RWPE1 (cell line): ENCODE results near the gene ZYX.
"Not testable (repeated sequence)": the region's sequence is repeated elsewhere in the genome, so short reads cannot be mapped to it uniquely, and the experiment has no call there.

Experiments
- CTCF ChIA-PET: fragments of 350-600 bp; sonication (Branson Sonifier 250); formaldehyde crosslinking; extraction: SDS; loops from one replicate; lab custom pipeline; 2021; lab: Yijun Ruan, JAX
- POLR2A ChIA-PET: fragments of 400-600 bp; formaldehyde crosslinking; extraction: SDS; loops from one replicate; lab custom pipeline; 2020; ENCODE audit warnings: antibody characterized with exemption; ENCODE audit not compliant: low non-redundant PET; lab: Yijun Ruan, JAX
- DNase-seq: peaks from one replicate; pipeline ENCODE4 v3.0.0; 2012; ENCODE audit warnings: low spot score
- H3K27ac ChIP-seq: fragments of 450-650 bp; 2 replicates; pipeline ENCODE4 v1.5.1; 2017
- TF ChIP-seq, protein P1 (sequence below): fragments of 450-650 bp; conservative IDR thresholded peaks from 2 replicates; pipeline ENCODE4 v1.5.1; 2017; ENCODE audit warnings: low read depth, mild to moderate bottlenecking

The ZYX gene

DNA sequence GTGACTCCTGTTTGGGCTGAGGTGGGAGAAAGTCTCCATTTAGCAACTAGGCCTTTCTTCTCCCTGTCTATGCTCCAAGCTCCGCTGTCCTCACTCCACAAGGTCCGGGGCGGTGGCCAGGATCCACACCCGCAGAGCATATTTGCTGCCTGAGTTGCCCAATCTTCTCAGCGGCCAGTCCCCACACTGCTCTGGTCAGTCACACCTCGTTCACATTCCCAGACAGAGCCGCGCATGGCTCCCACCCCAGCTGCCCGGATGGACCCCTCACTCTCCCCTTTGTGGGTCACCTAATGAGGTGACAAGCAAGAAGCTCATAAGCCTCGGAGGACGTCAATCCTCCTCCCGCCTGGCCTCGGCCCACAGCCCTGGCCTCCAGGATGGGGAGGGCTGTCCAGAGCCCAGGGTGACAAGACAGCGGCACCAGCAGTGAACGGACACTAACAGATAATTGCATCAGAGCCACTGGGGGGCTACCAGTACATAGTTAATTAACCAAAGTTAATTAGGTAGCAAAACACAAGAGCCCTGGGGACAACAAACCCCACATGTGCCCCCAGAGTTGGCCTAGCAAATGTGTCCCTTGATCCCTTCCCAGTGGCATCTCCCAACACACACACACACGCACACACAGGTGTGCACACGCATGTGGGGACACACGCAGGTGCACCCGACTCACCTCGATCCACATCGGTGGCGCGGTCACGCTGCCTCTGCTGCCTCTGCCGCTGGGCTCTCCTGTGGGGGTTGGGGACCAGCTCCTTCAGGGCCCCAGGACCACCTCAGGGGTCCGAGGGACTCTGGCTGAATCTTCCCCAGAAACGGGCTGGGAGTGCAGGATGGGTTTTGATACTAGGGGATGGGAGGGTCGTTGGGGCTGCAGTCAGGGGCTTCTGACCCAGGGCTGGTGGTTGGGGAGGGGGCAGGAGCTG, 15.7 kb downstream of the ZYX start:
- TF ChIP-seq, protein P1, sequence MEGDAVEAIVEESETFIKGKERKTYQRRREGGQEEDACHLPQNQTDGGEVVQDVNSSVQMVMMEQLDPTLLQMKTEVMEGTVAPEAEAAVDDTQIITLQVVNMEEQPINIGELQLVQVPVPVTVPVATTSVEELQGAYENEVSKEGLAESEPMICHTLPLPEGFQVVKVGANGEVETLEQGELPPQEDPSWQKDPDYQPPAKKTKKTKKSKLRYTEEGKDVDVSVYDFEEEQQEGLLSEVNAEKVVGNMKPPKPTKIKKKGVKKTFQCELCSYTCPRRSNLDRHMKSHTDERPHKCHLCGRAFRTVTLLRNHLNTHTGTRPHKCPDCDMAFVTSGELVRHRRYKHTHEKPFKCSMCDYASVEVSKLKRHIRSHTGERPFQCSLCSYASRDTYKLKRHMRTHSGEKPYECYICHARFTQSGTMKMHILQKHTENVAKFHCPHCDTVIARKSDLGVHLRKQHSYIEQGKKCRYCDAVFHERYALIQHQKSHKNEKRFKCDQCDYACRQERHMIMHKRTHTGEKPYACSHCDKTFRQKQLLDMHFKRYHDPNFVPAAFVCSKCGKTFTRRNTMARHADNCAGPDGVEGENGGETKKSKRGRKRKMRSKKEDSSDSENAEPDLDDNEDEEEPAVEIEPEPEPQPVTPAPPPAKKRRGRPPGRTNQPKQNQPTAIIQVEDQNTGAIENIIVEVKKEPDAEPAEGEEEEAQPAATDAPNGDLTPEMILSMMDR, result no peak
- ChIA-PET CTCF (no interaction called here), POLR2A (no interaction called here)
- DNase-seq, result no peak
- H3K27ac ChIP-seq, result no peak overlapping the region

DNA sequence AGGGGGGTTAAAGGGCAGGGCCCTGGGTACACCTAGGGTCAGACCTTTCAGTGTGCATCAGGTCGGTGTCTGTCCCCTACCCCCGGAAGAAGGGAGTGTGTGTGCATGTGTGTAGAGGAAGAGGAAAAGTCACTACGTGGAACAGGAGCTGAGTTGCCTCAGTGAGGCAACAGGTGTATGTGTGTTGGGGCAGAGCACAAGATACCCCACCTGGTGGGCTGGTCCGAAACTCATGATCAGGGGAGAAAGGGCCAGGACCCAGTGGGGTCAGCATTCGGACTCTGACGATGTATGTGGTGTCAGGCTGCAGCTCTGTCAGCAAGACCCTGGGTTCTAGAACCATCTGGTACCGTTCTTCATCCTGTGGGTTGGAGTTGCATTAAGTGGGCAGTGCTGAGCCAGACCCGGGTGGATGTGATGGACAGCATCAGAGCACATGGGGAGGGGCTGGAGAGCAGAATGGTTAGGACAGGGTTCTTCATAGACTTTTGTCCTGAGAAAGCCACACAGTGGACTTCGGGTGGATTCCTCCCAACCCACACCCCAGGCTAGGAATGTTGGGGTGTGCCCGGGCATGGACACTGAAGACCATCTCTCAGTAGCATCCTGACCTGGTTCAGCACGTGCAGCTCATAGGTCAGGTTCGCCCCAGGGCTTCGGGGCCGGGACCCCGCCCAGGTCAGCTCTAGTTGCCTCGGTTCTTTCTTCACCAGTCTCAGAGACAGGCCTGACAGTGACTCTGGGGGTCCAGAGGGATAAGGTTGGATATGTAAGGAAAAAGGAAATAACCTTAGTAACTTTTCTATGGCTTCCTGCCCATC, 16.8 kb downstream of the ZYX start:
- ChIA-PET CTCF (no interaction called here), POLR2A (no interaction called here)
- H3K27ac ChIP-seq, result no peak overlapping the region
- TF ChIP-seq, protein P1, result no peak
- DNase-seq, result no peak

DNA sequence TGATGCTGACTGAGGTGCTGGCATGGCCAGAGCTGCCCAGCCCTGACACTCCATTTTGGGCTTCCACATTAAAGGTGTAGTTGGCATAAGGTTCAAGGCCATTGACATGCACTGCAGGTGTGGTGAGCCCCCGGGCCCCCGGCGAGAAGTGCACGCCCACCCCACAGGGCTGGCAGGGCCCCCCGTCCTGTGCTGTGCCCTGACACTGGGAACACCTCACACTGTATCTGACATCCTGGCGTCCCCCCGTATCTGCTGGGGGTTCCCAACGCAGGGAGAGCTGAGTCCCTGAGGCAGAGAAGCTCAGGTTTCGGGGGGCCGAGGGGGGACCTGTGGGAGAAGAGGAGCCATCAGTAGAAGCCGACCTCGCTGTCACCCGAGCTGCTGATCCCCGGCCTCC, 17.5 kb downstream of the ZYX start:
- DNase-seq, result no peak
- no peak overlapping the region for H3K27ac ChIP-seq
- POLR2A ChIA-PET, result no interaction called here
- CTCF ChIA-PET, result no interaction called here
- TF ChIP-seq, protein P1, result no peak

DNA sequence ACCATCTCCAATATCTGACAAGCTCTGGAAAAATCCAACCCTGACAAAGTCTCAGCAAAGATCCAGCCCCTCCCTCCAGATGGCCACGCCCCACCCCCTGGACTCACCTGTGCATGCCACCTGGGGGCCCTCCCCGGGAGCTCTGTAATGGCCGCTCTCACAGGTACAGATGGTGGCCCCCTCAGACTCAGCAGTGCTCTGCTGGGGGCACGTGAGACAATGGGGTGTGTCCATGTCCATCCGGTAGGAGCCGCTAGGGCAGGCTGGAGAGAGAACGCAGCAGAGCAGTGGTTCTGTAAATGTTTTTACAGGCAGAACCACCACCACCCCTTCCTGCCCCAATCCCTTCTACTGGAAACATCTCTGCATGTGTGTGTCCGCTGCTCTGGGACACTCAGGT, 18.0 kb downstream of the ZYX start:
- ChIA-PET CTCF (no interaction called here), POLR2A (no interaction called here)
- TF ChIP-seq, protein P1, result no peak
- DNase-seq, result no peak
- no peak overlapping the region for H3K27ac ChIP-seq

DNA sequence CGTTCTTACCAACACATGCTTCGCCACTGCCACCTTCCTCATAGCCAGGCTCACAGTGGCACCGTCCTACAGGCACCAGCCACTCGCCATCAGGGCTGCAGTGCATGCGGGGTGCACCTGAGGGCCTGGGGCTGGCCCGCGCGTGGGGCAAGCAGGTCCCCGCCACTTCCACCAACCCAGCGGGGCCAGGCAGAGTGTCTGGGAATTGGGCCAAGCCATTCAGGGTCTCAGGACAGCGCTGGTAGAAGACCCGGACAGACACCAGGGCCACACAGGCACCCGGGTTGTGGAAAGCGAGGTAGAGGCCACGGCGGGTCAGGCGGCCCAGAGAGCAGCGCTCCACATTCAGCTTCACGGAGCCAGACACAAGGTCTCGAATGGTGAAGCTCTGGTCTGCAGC, 18.5 kb downstream of the ZYX start:
- CTCF ChIA-PET, result no interaction called here
- H3K27ac ChIP-seq, result no peak overlapping the region
- TF ChIP-seq, protein P1, result no peak
- POLR2A ChIA-PET, result no interaction called here
- no peak for DNase-seq

DNA sequence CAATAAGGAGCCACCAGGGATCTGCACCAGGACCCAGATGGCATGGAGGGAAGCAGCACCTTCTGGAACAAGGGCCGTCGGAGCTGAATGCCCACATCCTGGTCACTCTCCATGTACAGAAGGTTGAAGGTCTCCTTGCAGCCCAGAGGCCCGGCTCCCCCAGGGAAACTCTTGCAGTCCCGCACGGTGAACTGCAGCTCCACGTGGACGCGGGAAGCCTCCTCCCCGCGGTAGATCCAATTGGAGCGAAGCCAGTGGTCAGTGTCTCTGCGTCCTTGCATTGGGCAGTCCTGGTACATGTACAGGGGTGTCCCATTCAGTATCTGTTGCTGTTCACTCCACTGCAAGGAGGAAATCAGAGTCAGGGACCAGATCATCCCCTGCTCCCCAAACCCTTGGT, 20.1 kb downstream of the ZYX start:
- no peak overlapping the region for H3K27ac ChIP-seq
- TF ChIP-seq, protein P1, result no peak
- ChIA-PET CTCF (no interaction called here), POLR2A (no interaction called here)
- DNase-seq, result no peak

DNA sequence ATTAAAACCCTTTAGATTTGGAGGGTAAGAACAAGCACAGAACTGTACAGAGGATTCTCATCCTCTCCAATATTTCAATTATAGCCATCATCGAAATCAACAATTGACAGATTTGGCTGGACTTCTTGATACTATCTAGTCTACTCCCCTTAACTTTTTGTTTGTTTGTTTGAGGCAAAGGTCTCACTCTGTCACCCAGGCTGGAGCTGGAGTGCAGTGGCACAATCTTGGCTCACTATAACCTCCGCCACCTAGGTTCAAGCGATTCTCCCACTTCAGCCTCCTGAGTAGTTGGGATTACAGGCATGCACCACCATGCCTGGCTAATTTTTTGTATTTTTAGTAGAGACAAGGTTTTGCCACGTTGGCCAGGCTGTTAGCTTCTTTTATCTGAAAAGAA, 21.1 kb downstream of the ZYX start:
- H3K27ac ChIP-seq, DNase-seq, POLR2A ChIA-PET, CTCF ChIA-PET: not testable (repeated sequence)
